GM23248 (cell line): ENCODE results near the gene NR2F1.

Experiments
- EZH2 ChIP-seq: fragments of 200-600 bp; sonication (generic); IDR thresholded peaks from 2 replicates; pipeline ENCODE4 v1.6.1; 2018; ENCODE audit warnings: antibody characterized with exemption, mild to moderate bottlenecking; ENCODE audit not compliant: insufficient read depth, poor library complexity, severe bottlenecking
- EZH2phosphoT487 ChIP-seq: fragments of 200-600 bp; sonication (generic); IDR thresholded peaks from 2 replicates; pipeline ENCODE4 v1.6.1; 2018; ENCODE audit warnings: antibody characterized with exemption, moderate library complexity, mild to moderate bottlenecking, low read depth; ENCODE audit not compliant: insufficient read depth

- TF ChIP-seq EZH2 (no peak), EZH2phosphoT487 (no peak)
Observed at GRCh38 chr5:93583439-93583767, 381 bp downstream of the NR2F1 start.
